ENCODE data around the gene DHX15. TPM values are rescaled to one million over a fixed set of nuclear protein-coding genes. Genes with fewer than 3 reads are reported as not detected.

DHX15 gene
- total and polyA plus RNA-seq, 2 experiments from 2014 or later: 80.4 to 117 TPM

- Histone ChIP-seq H3K27me3 (replicated peaks; ENCODE audit: insufficient read depth) (peaks cover 12% of the 10 kb centered on the region; the same call in 1 of the 2 replicates), H3K36me3 (ENCODE audit: low read depth) (no peaks in the 10 kb centered on the region), H3K9me2 (ENCODE audit: insufficient read depth) (no peaks in the 10 kb centered on the region), H3K79me2 (ENCODE audit: insufficient read depth) (no peaks in the 10 kb centered on the region), H4K20me1 (ENCODE audit: insufficient read depth) (no peaks in the 10 kb centered on the region), H3K4me3 (no peak overlapping the region), H3F3A (ENCODE audit: insufficient read depth) (no peaks in the 10 kb centered on the region), H2AFZ (no peak overlapping the region), H3K9ac (no peak overlapping the region), H3K27ac (no peak overlapping the region), H3K4me2 (ENCODE audit: unreplicated experiment) (no peak overlapping the region), H3K9me3 (ENCODE audit: low read depth) (no peaks in the 10 kb centered on the region), H3K4me1 (ENCODE audit: insufficient read depth) (no peaks in the 10 kb centered on the region)
- no peak for TF ChIP-seq EZH2 (IDR thresholded peaks at IDR 0.05; ENCODE audit: insufficient read depth, poor library complexity, severe bottlenecking)
- TF ChIP-seq EZH2phosphoT487 (IDR thresholded peaks at IDR 0.05; ENCODE audit: insufficient read depth, low read depth): no peak
- WGBS, 2 experiments (ENCODE audit: low coverage in 1 of 2, low lambda C conversion rate in 2 of 2, missing lambda C conversion rate in 2 of 2): 36 to 45% methylated on average over 3 of the region's 3 CpGs
- in situ Hi-C loops (cut with MboI): no loop called here
- DNase-seq: no peak
Measured at GRCh38 chr4:24613502-24613901, 29.1 kb upstream of the DHX15 start.

GRCh38 chr4:24611575-24611974 lies 27.2 kb upstream of the DHX15 start:
- no peaks in the 10 kb centered on the region for H3K36me3 ChIP-seq (ENCODE audit: low read depth)
- no peak for TF ChIP-seq EZH2 (IDR thresholded peaks at IDR 0.05; ENCODE audit: insufficient read depth, poor library complexity, severe bottlenecking)
- H3K27me3 ChIP-seq (replicated peaks; ENCODE audit: insufficient read depth): no peaks in the 10 kb centered on the region
- H3K4me1 ChIP-seq (ENCODE audit: insufficient read depth): no peaks in the 10 kb centered on the region
- no peak for DNase-seq
- no peaks in the 10 kb centered on the region for H4K20me1 ChIP-seq (ENCODE audit: insufficient read depth)
- no peak overlapping the region for H3K4me2 ChIP-seq (ENCODE audit: unreplicated experiment)
- no peaks in the 10 kb centered on the region for H3K79me2 ChIP-seq (ENCODE audit: insufficient read depth)
- no peak overlapping the region for H3K27ac ChIP-seq
- no peaks in the 10 kb centered on the region for H3K9me3 ChIP-seq (ENCODE audit: low read depth)
- no peak overlapping the region for H3K9ac ChIP-seq
- in situ Hi-C loops (cut with MboI): no loop called here
- no peak overlapping the region for H3K4me3 ChIP-seq
- 50 to 54% methylated on average over 11 of the region's 11 CpGs for WGBS, 2 experiments (ENCODE audit: low coverage in 1 of 2, low lambda C conversion rate in 2 of 2, missing lambda C conversion rate in 2 of 2)
- H2AFZ ChIP-seq: no peak overlapping the region
- H3K9me2 ChIP-seq (ENCODE audit: insufficient read depth): no peaks in the 10 kb centered on the region
- no peaks in the 10 kb centered on the region for H3F3A ChIP-seq (ENCODE audit: insufficient read depth)

GRCh38 chr4:24607334-24607733 lies 23.0 kb upstream of the DHX15 start:
- TF ChIP-seq EZH2phosphoT487 (IDR thresholded peaks at IDR 0.05; ENCODE audit: insufficient read depth, low read depth) (no peak), EZH2 (IDR thresholded peaks at IDR 0.05; ENCODE audit: insufficient read depth, poor library complexity, severe bottlenecking) (no peak)
- Histone ChIP-seq H3K4me2 (ENCODE audit: unreplicated experiment) (no peak overlapping the region), H3K4me1 (ENCODE audit: insufficient read depth) (no peaks in the 10 kb centered on the region), H3K36me3 (ENCODE audit: low read depth) (no peaks in the 10 kb centered on the region), H3K9me3 (ENCODE audit: low read depth) (no peaks in the 10 kb centered on the region), H4K20me1 (ENCODE audit: insufficient read depth) (no peaks in the 10 kb centered on the region), H3K27ac (no peak overlapping the region), H3K9me2 (ENCODE audit: insufficient read depth) (no peaks in the 10 kb centered on the region), H3K27me3 (replicated peaks; ENCODE audit: insufficient read depth) (no peaks in the 10 kb centered on the region), H2AFZ (no peak overlapping the region), H3F3A (ENCODE audit: insufficient read depth) (no peaks in the 10 kb centered on the region), H3K4me3 (no peak overlapping the region), H3K9ac (no peak overlapping the region), H3K79me2 (ENCODE audit: insufficient read depth) (no peaks in the 10 kb centered on the region)
- in situ Hi-C loops (cut with MboI): no loop called here
- no peak for DNase-seq

- Histone ChIP-seq H2AFZ (no peak overlapping the region), H3K4me1 (ENCODE audit: insufficient read depth) (no peaks in the 10 kb centered on the region), H3K27me3 (replicated peaks; ENCODE audit: insufficient read depth) (0 out of 2 replicates have a peak, but pooled peaks cover 4% of the 10 kb centered on the region), H3K9ac (no peak overlapping the region), H3F3A (ENCODE audit: insufficient read depth) (no peaks in the 10 kb centered on the region), H3K9me2 (ENCODE audit: insufficient read depth) (no peaks in the 10 kb centered on the region), H3K27ac (no peak overlapping the region), H3K79me2 (ENCODE audit: insufficient read depth) (no peaks in the 10 kb centered on the region), H3K4me3 (no peak overlapping the region), H3K9me3 (ENCODE audit: low read depth) (no peaks in the 10 kb centered on the region), H3K36me3 (ENCODE audit: low read depth) (no peaks in the 10 kb centered on the region), H4K20me1 (ENCODE audit: insufficient read depth) (no peaks in the 10 kb centered on the region), H3K4me2 (ENCODE audit: unreplicated experiment) (no peak overlapping the region)
- DNase-seq: no peak
- TF ChIP-seq EZH2phosphoT487 (IDR thresholded peaks at IDR 0.05; ENCODE audit: insufficient read depth, low read depth) (no peak), EZH2 (IDR thresholded peaks at IDR 0.05; ENCODE audit: insufficient read depth, poor library complexity, severe bottlenecking) (no peak)
- in situ Hi-C loops (cut with MboI): no loop called here
Measured at GRCh38 chr4:24605216-24605615, 20.9 kb upstream of the DHX15 start.

- Histone ChIP-seq H3K9me3 (ENCODE audit: low read depth) (no peaks in the 10 kb centered on the region), H3K27me3 (replicated peaks; ENCODE audit: insufficient read depth) (0 out of 2 replicates have a peak, but pooled peaks cover 4% of the 10 kb centered on the region), H3K4me3 (no peak overlapping the region), H3K27ac (no peak overlapping the region), H3K9me2 (ENCODE audit: insufficient read depth) (no peaks in the 10 kb centered on the region), H3K79me2 (ENCODE audit: insufficient read depth) (no peaks in the 10 kb centered on the region), H3F3A (ENCODE audit: insufficient read depth) (no peaks in the 10 kb centered on the region), H2AFZ (no peak overlapping the region; the same call in 1 of the 2 replicates), H3K9ac (no peak overlapping the region), H4K20me1 (ENCODE audit: insufficient read depth) (no peaks in the 10 kb centered on the region), H3K4me2 (ENCODE audit: unreplicated experiment) (no peak overlapping the region), H3K36me3 (ENCODE audit: low read depth) (no peaks in the 10 kb centered on the region), H3K4me1 (ENCODE audit: insufficient read depth) (no peaks in the 10 kb centered on the region)
- DNase-seq: no peak
- in situ Hi-C loops (cut with MboI): no loop called here
- TF ChIP-seq EZH2 (IDR thresholded peaks at IDR 0.05; ENCODE audit: insufficient read depth, poor library complexity, severe bottlenecking) (no peak), EZH2phosphoT487 (IDR thresholded peaks at IDR 0.05; ENCODE audit: insufficient read depth, low read depth) (no peak)
- WGBS, 2 experiments (ENCODE audit: low coverage in 1 of 2, low lambda C conversion rate in 2 of 2, missing lambda C conversion rate in 2 of 2): 75 to 77% methylated on average over 4 of the region's 4 CpGs
Measured at GRCh38 chr4:24604558-24605214, 20.3 kb upstream of the DHX15 start.

Data from GM23248 (cell line).